Mucosa of stomach (tissue), 1 donor: ENCODE results near the gene FCN1.

Experiments
- H3K27me3 ChIP-seq: one replicate; pipeline ENCODE4 v1.7.0; 2013; ENCODE audit warnings: mild to moderate bottlenecking, low read length; ENCODE audit not compliant: control insufficient read depth, insufficient read depth
- H3K36me3 ChIP-seq: one replicate; pipeline ENCODE4 v1.7.0; 2013; ENCODE audit warnings: low read length; ENCODE audit not compliant: control insufficient read depth, insufficient read depth
- H3K4me1 ChIP-seq: one replicate; pipeline ENCODE4 v1.7.0; 2013; ENCODE audit warnings: mild to moderate bottlenecking, low read length; ENCODE audit not compliant: control insufficient read depth, insufficient read depth
- H3K4me3 ChIP-seq: one replicate; pipeline ENCODE4 v1.7.0; 2013; ENCODE audit warnings: low read length
- H3K9ac ChIP-seq: one replicate; pipeline ENCODE4 v1.7.0; 2013; ENCODE audit warnings: mild to moderate bottlenecking, low read length, moderate library complexity
- H3K9me3 ChIP-seq: one replicate; pipeline ENCODE4 v1.7.0; 2013; ENCODE audit warnings: mild to moderate bottlenecking, low read length, moderate library complexity; ENCODE audit not compliant: control insufficient read depth
- donor health status: Pancreatic carcinoma.

FCN1 gene

DNA sequence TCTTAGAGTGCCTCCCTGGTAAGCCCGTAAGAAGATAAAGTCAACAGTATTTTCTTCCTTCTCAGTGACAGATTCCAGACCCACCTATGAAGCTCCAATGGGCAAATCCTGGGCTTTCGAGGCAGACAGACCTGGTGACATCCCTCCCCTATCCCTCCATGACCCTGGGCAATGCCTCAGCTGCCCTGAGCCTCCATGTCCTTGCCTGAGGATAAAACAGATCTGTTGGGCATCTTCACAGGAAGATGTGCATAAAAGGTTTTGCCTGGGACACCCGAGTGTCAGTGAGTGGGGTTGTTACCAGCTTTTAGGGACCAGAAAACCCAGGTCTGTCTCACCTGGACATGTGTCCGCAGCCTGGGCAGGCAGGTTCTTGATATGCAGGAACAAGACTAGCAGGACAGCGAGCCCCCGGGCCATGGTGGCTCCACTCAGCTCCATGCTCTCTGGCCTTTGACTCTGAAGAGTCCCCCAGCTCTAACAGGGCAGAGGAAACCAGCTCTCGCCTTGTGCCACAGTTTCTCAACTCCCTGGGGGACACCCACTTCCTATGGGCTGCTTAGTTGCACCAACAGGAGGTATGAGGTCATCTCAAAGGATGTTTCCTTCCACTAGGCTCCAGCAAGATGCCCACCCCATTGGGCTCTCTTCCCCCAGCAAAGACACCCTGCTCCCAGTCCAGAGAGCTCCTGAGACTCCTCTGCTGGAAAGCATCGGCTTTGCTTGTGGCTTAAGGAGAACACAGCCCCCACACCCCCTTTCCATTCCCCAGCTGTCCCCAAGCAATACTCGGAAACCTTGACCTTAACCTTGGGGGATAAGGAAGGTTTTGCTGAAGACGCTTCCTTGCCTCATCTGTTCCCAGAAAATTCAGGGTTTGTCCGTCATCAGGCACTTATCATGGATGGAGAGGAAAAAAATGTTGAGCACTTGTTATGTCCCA lies at the start of gene FCN1:
TSS of gene FCN1 (minus strand) at position 482 of the 943 bp plus-strand sequence. CDS start at position 441, 41 bp downstream.
- H3K27me3 ChIP-seq: peaks cover 5% of the 10 kb centered on the region
- H3K4me1 ChIP-seq: no peaks in the 10 kb centered on the region

DNA sequence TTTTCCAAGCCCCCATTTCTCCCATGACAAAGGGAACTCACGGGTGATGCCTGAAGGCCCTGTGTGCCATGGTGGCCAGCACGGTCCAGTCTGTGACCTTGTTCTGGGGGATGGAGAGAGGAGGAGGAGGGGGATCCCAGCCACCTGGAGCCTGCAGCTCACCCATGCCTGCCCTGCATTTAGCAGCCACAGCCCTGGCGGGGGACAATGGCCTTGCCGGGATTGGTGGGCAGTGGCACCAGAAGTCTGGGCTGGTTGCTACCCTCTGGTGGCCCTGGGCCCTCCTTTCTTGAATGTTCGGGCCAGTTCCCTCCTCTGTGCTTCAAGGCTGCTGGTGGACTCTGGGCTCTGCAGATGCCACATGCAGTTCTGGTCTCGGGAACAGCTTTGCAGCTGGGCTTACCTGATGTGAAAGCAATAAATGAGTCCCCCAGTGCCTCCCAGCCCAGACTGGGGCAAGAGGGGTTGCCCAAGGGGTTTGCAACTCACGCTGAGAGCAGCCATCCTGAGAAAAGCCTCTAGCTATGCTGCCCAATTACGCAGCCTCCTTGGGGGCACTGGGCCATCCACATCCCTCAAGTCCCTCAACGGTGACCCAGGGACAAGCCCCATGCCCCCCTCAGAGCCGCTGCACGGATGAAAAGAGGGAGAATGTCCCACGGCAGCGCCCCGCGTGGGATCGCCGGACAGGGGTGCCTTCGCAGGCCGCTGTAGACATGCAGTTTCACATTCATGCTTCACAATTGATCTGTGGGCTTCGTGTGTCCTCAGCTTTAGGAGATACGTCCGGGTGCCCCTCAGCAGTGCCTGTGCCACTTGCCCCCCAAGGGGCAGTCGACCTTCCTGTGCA lies 49.2 kb upstream of the FCN1 start:
- no peaks in the 10 kb centered on the region for H3K4me1 ChIP-seq
- H3K27me3 ChIP-seq: peaks cover 12% of the 10 kb centered on the region
- H3K4me3 ChIP-seq: no peak overlapping the region
- H3K9ac ChIP-seq: no peak overlapping the region
- no peaks in the 10 kb centered on the region for H3K36me3 ChIP-seq
- no peaks in the 10 kb centered on the region for H3K9me3 ChIP-seq

More for the DNA sequence above, at the start of gene FCN1:
- no peaks in the 10 kb centered on the region for H3K36me3 ChIP-seq
- no peak within 1 kb of the TSS for H3K4me3 ChIP-seq
- no peak within 1 kb of the TSS for H3K9ac ChIP-seq
- H3K9me3 ChIP-seq: no peaks in the 10 kb centered on the region

- no peaks in the 10 kb centered on the region for H3K9me3 ChIP-seq
- H3K4me3 ChIP-seq: no peak overlapping the region
- no peaks in the 10 kb centered on the region for H3K36me3 ChIP-seq
- H3K9ac ChIP-seq: no peak overlapping the region
- peaks cover 16% of the 10 kb centered on the region for H3K27me3 ChIP-seq
- no peaks in the 10 kb centered on the region for H3K4me1 ChIP-seq
Measured at GRCh38 chr9:134966270-134966669, 48.6 kb upstream of the FCN1 start.

GRCh38 chr9:134965851-134966250 lies 48.1 kb upstream of the FCN1 start:
- Histone ChIP-seq H3K4me3 (no peak overlapping the region), H3K27me3 (peaks cover 16% of the 10 kb centered on the region), H3K9ac (no peak overlapping the region), H3K4me1 (no peaks in the 10 kb centered on the region), H3K9me3 (no peaks in the 10 kb centered on the region), H3K36me3 (no peaks in the 10 kb centered on the region)

GRCh38 chr9:134965411-134965810 lies 47.7 kb upstream of the FCN1 start:
- Histone ChIP-seq H3K9me3 (no peaks in the 10 kb centered on the region), H3K36me3 (no peaks in the 10 kb centered on the region), H3K9ac (no peak overlapping the region), H3K27me3 (peaks cover 16% of the 10 kb centered on the region), H3K4me3 (no peak overlapping the region), H3K4me1 (no peaks in the 10 kb centered on the region)

GRCh38 chr9:134964271-134965055 lies 46.8 kb upstream of the FCN1 start:
- Histone ChIP-seq H3K4me3 (no peak overlapping the region), H3K4me1 (no peaks in the 10 kb centered on the region), H3K9me3 (no peaks in the 10 kb centered on the region), H3K36me3 (no peaks in the 10 kb centered on the region), H3K9ac (no peak overlapping the region), H3K27me3 (peaks cover 16% of the 10 kb centered on the region)

GRCh38 chr9:134963546-134963945 lies 45.8 kb upstream of the FCN1 start:
- no peak overlapping the region for H3K9ac ChIP-seq
- H3K9me3 ChIP-seq: no peaks in the 10 kb centered on the region
- H3K36me3 ChIP-seq: no peaks in the 10 kb centered on the region
- H3K4me1 ChIP-seq: no peaks in the 10 kb centered on the region
- H3K4me3 ChIP-seq: no peak overlapping the region
- H3K27me3 ChIP-seq: peaks cover 9% of the 10 kb centered on the region

- H3K4me1 ChIP-seq: no peaks in the 10 kb centered on the region
- H3K36me3 ChIP-seq: no peaks in the 10 kb centered on the region
- H3K9ac ChIP-seq: no peak overlapping the region
- H3K27me3 ChIP-seq: peaks cover 7% of the 10 kb centered on the region
- H3K9me3 ChIP-seq: no peaks in the 10 kb centered on the region
- no peak overlapping the region for H3K4me3 ChIP-seq
Measured at GRCh38 chr9:134962973-134963364, 45.3 kb upstream of the FCN1 start.

GRCh38 chr9:134962065-134962972 lies 44.6 kb upstream of the FCN1 start:
- Histone ChIP-seq H3K36me3 (no peaks in the 10 kb centered on the region), H3K9me3 (no peaks in the 10 kb centered on the region), H3K9ac (no peak overlapping the region), H3K4me3 (no peak overlapping the region), H3K4me1 (no peaks in the 10 kb centered on the region), H3K27me3 (peaks cover 7% of the 10 kb centered on the region)

DNA sequence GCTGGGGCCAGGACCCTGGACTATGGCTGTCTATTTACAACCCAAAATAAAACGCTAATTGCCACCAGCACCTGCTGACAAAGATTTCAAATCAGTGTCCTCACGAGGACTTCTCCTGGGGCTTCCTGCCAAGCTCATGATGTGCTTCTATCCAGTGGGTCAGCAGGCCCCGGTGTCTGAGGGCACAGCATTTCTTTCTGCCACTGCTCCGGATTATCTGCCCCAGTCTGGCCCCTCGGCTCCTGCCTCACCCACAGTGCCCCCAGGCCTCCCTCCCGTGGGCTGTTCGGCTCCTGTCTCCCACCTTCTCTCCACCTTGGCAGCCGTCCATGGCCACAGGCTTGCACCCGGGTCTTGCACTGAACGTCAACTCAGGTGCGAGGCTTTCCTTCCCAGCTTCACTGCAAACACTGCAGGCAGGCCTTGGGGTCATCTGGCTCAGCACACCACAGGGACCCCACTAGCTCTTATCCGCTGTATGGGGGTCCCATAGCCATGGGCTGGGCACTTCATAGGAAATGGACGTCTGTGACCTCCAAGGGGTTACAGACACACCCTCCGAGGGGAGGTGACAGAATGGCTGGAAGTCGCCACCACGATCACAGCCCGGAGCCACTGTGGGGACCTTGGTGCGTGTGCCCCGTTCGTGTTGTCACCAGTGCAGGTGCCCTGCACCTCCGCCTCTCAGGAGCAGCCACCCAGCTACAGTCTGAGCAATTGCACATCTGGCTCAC lies 43.8 kb upstream of the FCN1 start:
- no peak overlapping the region for H3K4me3 ChIP-seq
- H3K4me1 ChIP-seq: no peaks in the 10 kb centered on the region
- H3K27me3 ChIP-seq: peaks cover 7% of the 10 kb centered on the region
- H3K9ac ChIP-seq: no peak overlapping the region
- no peaks in the 10 kb centered on the region for H3K36me3 ChIP-seq
- no peaks in the 10 kb centered on the region for H3K9me3 ChIP-seq
